HL-60 (cell line): ENCODE measurements around the gene SHF.

ENCODE experiments used
- DNase-seq, 2 experiments: peaks; one replicate each; pipeline ENCODE4 v3.0.0-alpha.2; 2010 to 2020; ENCODE audit warnings: low read depth in 1 of 2, low spot score in 1 of 2
- H3K27ac ChIP-seq: fragments of 250-450 bp; sonication (Bioruptor Pico); replicated peaks from 2 replicates; pipeline ENCODE4 v1.5.1; 2020; ENCODE audit warnings: mild to moderate bottlenecking, moderate library complexity
- H3K27me3 ChIP-seq: fragments of 250-450 bp; sonication (Bioruptor Pico); 2 replicates; pipeline ENCODE4 v1.5.1; 2021; ENCODE audit warnings: mild to moderate bottlenecking, moderate library complexity; ENCODE audit not compliant: insufficient read depth, poor library complexity, severe bottlenecking
- H3K4me3 ChIP-seq: replicated peaks from 2 replicates; pipeline ENCODE4 v1.5.1; 2011; ENCODE audit warnings: mild to moderate bottlenecking, control low read depth, low read length; ENCODE audit not compliant: insufficient read depth
- CTCF ChIP-seq: IDR thresholded peaks from one replicate; pipeline ENCODE4 v1.5.1; 2011; ENCODE audit warnings: low read length, control low read depth, inconsistent platforms; ENCODE audit not compliant: insufficient read depth
- GABPA ChIP-seq: IDR thresholded peaks from 2 replicates; pipeline ENCODE4 v1.6.1; 2012; ENCODE audit warnings: low read depth
- POLR2AphosphoS5 ChIP-seq: IDR thresholded peaks from 2 replicates; pipeline ENCODE4 v1.6.1; 2012; ENCODE audit warnings: low read depth
- REST ChIP-seq: IDR thresholded peaks from 2 replicates; pipeline ENCODE4 v1.6.1; 2012; ENCODE audit warnings: low read depth; ENCODE audit not compliant: insufficient replicate concordance
- SPI1 ChIP-seq: IDR thresholded peaks from 2 replicates; pipeline ENCODE4 v1.6.1; 2012; ENCODE audit warnings: low read depth, mild to moderate bottlenecking, borderline replicate concordance

SHF gene

GRCh38 chr15:45118996-45119395 is 68.8 kb downstream of the SHF start:
- H3K4me3 ChIP-seq: no peak overlapping the region
- DNase-seq: no peak
- no peak overlapping the region for H3K27ac ChIP-seq
- no peak for TF ChIP-seq CTCF
- no peak for TF ChIP-seq SPI1
- no peak for TF ChIP-seq POLR2AphosphoS5
- TF ChIP-seq GABPA: no peak
- TF ChIP-seq REST: no peak
- peaks cover 44% of the 10 kb centered on the region for H3K27me3 ChIP-seq

GRCh38 chr15:45118131-45118588 is 69.6 kb downstream of the SHF start:
- peaks cover 53% of the 10 kb centered on the region for H3K27me3 ChIP-seq
- H3K27ac ChIP-seq: no peak overlapping the region
- TF ChIP-seq SPI1 (no peak), CTCF (peak; percentile 99)
- peak; percentile 52 to 87 for DNase-seq
- H3K4me3 ChIP-seq: no peak overlapping the region

- Histone ChIP-seq H3K4me3 (no peak overlapping the region), H3K27me3 (peaks cover 59% of the 10 kb centered on the region), H3K27ac (no peak overlapping the region)
- no peak for DNase-seq
- TF ChIP-seq POLR2AphosphoS5: no peak
- TF ChIP-seq GABPA: no peak
- no peak for TF ChIP-seq SPI1
- no peak for TF ChIP-seq CTCF
- TF ChIP-seq REST: no peak
These were observed 70.2 kb downstream of the SHF start for GRCh38 chr15:45117308-45118130.
